Fibroblast of skin of left biceps (primary cell): ENCODE measurements around the gene ATF5.

Source experiments
- DNase-seq, 2 experiments: peaks; one replicate each; pipeline ENCODE4 v3.0.0-alpha.2; 2013; ENCODE audit warnings: low read depth in 2 of 2

The ATF5 gene

DNA sequence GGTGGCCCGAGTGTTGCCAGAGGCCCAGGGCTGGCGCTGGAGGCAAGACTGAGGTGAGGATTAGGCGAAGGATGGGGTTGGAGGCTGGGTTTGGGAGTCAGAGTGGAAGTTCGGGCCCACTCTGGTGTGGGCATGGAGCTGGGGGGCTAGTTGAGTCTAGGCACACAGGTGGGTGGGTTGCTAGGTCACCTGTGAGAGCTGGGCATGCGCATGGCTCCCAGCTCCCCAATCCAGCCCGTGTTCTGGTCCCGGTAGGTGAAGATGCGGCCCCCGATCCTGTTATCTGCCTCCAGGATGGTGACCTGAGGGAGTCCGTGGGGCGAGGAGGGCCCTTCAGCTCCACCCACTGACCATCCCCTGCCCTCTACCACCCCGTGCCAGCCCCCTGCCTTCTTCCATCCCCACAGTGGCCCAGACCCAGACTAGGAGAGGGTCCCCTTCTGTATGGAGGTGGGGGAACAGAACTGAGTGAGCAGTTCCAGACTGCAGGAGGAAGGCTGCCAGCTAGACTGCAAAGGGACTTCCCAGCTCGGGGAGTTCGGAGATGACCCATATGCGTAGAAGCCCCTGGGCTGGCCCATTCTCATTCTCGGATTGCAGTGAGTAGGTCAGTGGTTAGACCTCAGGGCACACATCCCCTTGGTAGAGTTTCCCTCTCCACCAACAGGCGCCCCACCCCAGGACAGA is 34.0 kb upstream of the ATF5 start:
- no peak for DNase-seq

DNA sequence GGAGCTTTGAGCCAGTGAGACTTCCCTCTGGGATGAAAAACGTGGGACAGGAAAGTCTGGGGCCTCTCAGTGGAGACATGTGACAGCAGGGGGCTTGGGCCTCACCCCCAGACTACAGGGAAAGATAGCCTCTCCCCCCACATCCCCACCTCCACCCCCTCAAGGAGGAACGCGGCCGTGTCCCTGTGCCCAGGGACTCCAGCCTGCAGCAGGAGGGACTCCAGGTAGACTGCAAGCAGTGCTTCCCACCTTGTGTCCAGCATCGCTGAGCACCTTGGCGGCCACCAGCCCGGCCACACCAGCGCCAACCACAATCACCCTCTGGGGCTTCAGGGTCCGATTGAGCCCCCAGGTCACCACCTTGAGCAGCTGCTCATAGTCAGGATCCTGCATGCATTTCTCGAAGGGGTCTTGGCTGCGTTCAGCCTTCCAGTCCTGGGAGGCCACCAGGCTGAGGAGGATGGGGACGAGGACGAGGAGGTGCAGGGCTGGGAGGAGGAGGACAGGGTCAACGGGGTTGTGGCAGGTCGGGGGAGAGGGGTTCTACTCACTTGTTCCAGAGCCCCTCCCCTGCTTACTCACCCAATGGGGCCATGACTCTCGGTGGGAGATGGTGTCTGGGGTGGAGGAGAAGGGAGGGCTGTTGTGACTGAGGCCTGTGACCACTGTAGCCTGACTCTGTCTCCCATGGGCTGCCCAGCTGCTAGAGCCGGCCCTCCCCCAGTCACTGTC is 33.3 kb upstream of the ATF5 start:
- DNase-seq, result no peak

DNA sequence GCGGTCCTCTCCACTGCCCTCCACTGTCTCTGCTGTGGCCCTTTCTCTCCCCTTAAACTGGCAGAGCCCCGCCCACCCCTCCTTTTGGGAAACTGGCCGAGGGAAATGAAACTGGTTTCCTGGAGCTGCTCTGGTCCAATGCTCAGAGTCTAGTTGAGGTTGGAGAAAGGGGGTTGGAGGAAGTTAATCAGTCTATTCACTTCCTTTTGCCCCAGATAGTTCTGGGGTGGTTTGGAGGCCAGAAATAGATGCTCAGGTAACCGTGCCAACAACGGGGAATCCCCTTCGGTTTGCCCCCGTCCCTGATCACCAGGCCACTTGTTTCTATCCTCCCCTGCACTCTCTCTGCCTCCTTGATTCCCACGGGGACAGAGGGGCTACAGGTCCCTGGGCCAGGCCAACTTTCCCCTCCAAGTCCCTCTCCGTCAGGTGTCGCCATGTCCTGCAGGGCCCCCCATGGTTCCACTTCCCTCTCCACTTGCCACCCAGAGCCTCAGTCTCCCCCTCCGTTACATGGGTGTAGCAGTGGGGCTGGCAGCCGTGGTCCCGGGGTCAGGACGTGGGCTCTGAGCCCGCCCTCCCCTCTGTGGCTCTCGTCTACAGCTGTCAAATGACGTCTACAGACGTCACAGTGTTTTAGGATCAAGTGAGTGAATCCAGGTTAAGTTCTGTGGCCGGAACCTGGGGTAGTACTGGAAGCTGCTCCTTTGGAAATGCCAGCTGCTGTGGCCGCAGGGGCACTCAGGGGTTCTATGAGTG is 32.0 kb upstream of the ATF5 start, which contains the start of gene IL4I1:
TSS of gene IL4I1 (minus strand) at position 25 of the 759 bp plus-strand sequence. CDS start 727 bp downstream, outside the sequence.
- no peak for DNase-seq

DNA sequence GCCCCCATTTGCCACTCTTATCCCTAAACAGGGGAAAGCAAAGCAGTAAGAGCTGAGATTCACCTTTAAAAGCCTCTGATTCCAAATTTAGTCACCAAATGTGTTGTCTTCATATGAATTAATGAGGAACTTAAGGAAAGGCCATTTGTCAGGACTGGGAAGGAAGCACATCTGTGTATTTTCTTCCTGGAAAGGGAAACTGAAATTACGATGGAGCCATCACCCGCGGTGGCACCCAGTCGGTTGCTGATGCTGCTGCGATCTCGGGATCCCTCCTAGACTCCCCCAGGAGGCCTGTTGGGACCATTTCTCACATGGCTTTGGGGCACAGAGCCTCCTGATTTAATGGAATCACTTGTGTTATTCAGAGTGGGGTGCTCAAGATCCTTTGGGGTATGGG is 24.9 kb upstream of the ATF5 start:
- no peak for DNase-seq

DNA sequence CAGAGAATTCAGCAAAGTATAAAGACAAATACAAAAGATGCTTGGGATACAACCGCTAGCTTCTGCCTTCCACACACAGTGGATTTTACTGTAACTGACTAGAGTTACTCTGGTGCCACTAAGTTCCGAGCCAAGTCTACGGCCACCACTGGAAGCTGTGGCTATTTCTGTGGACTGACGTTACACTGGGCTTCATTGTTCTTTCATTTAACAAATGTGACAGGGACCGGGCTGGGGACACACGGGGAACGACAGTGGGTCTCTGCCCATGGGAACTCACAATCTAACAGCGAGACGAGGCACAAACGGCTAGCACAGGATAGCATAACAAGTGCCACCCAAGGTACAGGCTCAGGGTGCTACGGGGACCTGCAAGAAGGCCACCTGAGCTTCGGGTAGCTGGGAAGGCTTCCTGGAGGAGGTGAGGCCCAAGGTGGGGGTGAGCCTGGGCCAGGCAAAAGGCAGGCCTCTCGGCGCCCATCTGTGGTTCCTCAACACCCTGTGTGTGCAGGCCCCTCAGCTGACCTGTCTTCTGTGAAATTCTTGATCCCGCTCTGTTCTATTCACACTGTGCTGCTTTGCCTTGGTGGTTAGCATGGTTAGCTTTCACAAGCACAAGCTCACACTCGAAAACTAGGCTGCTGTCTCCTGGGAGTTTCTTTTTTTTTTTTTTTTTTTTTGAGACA is 22.0 kb upstream of the ATF5 start:
- no peak for DNase-seq

DNA sequence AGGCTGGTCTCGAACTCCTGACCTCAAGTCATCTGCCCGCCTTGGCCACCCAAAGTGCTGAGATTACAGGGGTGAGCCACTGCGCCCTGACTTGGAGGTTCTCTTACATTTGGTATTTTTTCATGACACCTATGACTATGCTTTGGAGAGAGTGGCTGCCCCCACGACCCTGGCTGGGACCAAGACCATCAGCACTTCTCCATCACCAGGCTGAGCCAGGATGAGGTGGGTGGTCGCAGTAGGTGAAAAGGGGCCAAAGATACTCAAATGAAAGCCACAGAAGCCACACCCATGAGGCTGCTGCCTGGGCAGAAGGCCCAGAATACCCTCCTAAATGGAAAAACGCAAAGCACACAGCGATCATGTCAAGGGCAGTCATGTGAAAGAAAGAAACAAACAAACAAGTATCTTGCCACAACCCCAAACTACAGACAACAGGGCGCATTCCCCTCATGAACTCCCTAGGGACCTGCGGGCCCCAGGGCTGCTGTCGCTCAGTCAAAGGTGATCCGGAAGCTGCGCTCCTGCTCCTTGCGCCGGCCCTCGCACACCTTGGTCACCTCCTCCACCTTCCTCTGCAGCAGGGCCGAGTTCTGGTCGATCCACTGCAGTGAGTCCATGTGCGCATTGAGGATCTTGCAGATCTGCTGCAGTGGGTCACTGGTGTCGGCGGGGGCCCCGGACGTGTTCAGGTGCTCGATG is 21.1 kb upstream of the ATF5 start:
- DNase-seq, result no peak

DNA sequence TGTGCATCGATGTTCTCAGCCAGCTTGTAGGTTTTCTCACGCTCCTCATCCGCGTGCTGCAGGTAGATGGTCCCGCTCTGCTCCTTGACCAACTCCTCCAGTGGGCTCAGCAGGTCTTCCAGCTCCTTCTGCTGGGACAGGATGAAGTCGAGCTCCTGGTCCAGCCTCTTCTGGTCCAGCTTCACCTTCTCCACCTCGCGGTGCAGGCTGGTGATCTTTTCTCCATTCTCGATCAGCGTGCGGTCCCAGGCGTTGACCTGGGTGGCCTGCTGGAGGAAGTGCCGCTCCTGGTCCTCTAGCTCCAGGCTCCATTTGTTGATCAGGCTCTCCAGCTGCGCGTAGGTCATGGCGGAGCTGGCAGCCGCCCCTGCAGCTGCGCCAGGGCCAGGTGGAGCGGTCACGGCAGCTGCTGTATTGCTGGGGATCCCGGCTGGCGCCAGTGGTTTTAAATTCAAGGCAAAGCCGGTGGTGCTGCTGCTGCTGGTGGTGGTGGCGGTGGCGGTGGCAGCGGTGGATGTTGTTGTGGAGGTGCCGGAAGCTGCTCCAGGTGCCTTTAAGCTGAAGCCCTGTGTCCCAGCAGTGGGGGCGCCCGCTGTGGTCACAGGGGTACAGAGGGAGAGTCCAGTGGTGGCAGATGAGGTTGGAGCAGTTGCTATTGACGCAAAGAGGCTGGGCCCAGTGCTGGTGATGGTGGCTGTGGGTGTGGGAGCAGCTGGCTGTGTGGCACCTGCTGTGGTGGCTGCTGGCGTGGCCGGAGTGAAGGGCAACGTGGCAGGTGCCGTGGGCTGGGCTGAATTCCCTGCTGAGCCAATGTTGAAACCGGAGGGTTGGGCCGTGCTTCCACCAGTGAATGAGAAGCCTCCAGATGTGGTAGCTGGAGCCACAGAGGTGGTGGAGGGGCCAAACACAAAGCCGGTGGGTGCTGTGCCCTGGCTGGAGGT is 20.3 kb upstream of the ATF5 start:
- no peak for DNase-seq

DNA sequence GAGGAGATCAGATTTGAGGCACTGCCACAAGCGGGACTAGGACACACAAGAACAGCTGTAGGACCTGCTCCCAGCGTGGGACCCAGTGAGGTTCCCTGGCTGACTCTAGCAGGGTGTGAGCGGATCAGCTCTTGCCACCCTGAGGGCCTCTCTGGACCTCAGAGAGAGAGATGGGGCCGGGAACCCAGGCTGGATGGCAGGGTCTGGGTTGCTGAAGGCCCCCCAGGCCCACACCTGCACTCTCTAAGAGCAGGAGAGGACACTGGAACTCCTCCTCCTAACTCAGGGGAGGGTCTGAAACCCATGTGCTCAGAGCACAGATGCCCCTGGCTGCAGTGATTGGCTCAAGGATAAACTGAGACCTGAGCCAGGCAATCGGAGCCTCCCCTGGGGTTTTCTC is 18.8 kb upstream of the ATF5 start:
- no peak for DNase-seq

DNA sequence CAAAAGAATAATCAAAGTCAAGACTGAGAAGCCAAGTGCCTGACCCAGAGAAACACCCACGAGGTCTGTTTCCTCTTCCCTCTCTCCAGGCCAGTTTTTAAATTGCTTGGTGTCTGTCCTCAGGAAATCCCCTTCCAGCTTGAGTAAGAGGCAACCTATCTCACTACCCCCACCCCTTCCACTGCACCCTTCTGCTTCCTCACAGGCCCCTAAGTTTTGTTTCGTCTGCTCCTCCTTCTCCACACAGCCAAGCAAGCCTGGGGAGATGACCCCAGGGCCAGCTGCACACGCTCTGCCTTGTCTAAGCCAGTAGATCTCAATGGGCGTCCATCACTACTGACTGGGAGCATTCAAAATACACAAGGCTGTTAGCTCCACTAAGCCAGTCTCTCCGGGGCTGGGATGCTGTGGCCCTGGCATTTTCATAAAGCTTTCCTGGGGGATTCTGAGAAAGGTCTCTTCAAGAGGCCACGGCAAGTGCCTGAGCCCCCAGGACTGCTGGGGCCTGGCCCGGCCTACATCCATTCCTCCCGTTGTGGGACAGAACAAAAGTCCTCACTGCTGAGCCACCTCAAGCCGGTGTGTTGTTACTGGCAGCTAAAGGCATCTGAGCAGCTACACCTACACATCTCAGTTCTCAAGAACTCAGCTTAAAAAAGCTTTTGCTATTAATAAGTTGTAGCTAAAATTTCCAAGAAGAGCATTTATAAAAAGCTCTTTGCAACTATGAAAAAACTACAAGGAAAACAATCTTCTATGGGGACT is 17.4 kb upstream of the ATF5 start:
- no peak for DNase-seq

DNA sequence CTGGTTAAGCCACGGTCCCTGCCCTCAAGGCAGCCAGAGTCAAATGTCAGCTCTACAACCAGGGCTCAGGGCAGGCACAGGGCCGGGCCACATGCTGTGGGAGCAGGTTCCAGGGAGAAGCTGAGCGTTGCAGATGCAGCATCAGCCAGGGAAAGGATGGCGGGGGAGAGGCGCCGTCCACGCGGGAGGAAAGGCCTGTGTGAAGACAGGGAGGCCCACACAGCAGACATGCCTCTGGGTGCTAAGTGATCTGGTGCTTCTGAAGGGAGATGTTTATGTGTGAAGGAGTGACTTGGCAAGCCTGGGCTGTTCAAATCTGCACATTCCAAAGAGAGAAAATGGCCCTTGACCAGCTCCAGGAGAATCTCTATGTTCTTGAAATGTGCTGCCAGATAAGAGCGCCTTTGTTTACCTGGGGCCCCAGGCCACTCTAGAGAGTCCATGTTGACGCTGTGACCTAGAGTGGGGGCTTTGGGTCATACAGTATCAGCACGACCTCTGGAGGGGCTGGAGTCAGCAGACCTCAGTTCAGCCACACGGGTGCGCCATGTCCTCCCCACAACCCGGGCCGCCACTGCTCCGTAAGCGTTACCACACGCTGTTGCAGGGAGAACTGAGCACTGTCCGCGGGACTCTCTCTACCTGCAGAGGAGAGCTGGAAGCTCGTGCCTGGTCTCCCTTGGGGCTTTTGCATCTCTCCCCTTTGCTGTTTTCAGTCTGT is 15.9 kb upstream of the ATF5 start:
- DNase-seq, result no peak

DNA sequence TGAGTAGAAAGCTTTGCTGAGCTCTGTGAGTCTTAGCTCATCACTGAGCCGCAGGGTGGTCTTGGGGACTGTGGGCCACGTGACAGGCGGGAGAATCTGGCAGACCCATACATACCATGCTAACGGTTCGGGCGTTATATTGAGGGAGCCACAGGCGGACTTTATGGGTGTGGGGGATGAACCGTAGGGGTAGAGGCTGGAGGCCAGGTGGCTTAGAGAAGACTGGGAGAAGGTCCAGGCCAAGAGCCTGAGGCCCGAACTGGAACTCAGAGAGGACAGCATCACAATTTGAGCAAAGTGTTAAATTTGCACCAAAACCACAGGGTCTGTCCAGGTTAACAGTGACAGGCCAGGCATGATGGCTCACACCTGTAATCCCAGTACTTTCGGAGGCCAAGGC is 15.3 kb upstream of the ATF5 start:
- DNase-seq, result no peak

DNA sequence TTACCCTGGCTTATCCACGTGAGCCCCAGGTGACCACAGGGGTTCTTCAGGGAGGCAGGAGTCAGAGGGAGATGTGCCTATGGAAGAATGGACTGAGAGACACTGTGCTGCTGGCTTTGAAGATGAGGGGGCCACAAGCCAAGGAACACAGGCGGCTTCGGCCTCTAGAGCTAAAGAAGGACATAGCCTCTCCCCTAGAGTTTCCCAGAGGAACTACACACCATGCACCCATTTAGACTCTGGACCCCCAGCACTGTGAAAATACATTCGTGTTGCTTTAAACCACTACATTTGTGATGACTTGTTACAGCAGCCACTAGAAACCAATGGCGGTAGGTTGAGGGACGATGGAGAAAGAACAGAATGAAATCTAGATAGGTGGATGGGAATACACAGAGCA is 13.7 kb upstream of the ATF5 start:
- DNase-seq, result no peak

DNA sequence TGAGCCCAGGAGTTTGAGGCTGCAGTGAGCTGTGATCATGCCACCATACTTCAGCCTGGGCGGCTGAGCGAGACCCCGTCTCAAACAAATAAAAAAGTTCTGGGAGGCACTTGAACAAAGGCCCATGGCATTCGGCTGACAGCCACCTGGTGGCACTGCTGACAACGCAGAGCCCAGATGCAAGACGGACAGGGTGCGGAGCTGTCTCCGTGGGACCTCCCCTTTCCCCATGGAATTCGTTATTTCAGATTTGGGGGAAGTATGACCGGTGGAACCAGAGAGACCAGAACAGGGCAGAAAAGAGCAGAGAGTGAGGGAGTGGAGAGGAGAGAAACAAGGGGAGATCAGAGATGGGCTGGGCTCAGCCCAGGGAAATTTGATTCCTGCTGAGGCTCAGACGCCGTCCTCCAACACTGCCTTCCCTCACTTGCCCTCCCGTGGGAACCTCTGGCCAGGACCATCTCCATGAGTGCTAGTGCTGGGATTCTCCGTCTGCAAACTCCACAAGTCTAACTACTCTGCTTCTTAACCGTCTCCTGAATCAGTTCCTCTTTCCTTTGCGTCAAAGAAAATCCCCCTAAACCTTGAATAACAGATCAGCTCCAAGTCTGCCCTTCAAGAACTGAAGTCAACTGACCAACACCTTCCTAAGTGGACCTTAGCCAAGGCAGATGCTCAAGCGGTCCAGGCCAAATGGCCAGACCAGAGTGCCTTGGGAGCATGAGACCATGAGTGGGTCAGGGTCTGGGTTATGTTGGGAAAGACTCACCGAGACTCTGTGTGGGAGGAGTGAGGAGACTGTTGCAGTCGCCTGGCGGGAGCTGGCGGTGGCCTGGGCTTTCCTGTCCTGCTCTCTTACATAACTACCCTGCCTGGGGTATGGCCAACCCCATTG is 11.9 kb upstream of the ATF5 start:
- DNase-seq, result no peak

DNA sequence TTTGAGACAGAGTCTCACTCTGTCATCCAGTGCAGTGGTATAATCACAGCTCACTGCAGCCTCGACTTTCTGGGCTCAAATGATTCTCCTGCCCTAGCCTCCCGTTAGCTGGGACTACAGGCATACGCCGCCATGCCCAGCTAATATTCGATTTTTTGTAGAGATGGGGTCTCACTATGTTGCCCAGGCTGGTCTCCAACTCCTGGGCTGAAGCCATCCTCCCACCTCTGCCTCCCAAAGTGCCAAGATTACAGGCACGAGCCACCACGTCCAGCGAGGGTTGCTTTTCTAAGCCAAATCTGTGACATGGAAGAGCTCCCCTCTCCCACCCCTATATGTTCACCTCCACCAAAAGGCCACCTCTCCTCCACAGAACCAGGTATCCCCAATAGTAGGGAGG is 10.9 kb upstream of the ATF5 start:
- no peak for DNase-seq

DNA sequence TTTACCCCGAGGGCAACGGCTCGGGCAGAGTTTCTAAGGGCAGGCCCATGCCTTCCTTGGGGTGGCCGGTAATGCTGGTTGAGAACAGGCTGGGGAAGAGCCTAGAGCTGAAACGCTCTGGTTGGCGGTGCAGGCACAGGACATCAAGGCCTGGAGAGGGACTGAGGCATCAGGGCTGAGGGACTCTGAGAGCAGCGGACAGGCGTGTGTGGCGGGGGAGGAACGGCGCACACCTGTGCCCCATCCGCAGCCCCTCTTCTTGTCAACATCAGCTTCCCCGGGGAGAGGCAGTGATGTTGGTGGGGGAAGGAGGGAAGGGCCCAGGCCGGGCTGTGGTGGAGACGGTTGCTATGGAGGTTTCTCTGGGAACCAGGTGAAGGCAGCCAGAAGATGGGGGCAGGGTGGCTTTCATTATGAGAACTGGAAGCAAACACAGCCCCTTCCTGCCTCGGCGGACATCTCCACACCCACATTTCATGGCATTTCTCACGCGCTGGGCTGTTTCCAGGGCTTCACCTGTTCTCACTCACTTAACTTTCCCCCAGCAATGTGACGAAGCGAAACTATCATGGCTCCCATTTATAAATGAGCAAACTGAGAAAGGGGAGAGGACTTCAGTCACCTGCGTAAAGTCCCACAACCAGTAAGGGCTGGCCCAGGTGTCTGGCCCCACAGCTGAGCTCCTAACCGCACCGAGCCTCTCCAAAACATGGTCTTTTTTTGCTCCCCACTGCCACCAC is 8.2 kb upstream of the ATF5 start:
- DNase-seq, result no peak

DNA sequence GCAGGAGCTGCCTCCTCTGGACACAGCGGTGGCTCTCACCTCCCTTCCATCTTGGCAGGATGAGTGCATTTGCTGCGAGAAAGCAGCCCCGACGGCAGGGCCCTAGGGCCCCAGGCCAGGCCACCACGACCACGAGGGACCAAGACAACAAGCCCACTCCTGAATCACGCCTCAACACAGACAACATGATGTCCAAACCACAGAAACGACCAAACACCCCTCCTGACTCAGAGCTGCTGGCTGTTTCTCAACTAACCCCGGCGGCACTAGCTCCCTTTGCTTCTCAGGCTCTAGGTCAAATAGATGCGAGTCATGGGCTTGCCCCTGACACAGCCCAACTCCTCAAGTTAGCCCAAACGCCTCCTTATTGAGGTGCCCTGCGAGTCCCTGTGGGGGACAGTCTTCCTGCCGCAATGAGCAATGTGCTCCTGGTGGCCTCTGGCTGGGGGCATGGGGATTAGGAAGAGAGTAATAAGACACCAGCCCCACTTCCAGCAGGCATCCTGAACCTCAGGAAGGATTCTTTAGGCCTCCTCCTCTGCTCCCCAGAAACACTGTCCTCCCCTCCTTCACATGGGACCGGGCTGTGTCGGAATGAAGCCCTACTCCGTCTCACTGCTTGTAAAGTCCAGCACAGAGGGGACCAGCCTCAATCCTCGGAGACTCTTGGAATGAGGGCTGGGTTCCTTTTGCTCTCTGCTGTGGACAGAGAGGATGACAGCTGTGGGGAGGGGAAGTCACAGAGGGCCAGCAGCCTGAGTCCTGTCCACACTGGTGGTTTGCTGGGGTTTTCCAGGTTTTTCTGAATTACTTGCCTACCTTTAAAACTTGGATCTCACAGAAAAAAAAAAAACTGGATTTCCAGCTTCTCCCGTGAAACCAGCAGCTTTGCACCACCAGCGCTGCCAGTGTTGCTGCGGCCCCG is 6.9 kb upstream of the ATF5 start:
- no peak for DNase-seq
